Measurements from ENCODE around the gene EPS8L2. TPM values are rescaled to one million over a fixed set of nuclear protein-coding genes. Genes with fewer than 3 reads are reported as not detected.

EPS8L2 gene
- total RNA-seq = 29.9 and 31.0 TPM in 2 replicates

DNA sequence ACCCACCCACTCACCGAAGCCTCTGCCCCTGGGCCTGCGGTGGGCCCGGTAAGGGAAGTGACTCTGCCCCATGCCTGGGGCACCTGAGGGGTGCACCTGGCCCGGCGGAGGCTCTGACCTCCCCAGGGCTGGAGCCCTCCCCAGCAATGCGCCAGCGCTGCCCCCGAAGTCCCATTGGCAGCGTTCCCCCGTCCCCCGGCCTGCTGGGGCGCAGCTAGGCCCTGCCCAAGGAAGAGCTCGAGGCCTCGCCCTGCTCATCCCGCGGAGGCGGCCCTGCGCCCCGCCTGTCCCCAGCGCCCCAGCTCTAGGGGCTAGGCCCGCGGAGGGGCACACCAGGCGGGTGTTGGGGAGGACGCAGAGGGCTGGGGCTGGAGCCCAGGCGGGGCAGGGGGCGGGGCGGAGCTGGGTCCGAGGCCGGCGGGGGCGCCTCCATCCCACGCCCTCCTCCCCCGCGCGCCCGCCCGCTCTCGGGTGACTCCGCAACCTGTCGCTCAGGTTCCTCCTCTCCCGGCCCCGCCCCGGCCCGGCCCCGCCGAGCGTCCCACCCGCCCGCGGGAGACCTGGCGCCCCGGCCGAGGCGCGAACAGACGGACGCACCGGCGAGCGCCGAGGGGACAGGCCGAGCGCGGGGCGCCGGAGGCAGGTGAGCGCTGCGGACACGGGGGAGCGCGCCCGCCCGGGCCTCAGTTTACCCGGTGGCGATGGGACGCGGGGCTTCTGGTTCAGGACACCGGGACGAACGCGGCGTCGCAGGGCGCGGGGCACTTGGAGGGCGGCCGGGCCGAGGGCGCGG is at the start of gene EPS8L2:
EPS8L2 (plus strand) TSS at position 586 of the 793 bp plus-strand sequence. CDS start 3,177 bp downstream, outside the sequence.

DNA sequence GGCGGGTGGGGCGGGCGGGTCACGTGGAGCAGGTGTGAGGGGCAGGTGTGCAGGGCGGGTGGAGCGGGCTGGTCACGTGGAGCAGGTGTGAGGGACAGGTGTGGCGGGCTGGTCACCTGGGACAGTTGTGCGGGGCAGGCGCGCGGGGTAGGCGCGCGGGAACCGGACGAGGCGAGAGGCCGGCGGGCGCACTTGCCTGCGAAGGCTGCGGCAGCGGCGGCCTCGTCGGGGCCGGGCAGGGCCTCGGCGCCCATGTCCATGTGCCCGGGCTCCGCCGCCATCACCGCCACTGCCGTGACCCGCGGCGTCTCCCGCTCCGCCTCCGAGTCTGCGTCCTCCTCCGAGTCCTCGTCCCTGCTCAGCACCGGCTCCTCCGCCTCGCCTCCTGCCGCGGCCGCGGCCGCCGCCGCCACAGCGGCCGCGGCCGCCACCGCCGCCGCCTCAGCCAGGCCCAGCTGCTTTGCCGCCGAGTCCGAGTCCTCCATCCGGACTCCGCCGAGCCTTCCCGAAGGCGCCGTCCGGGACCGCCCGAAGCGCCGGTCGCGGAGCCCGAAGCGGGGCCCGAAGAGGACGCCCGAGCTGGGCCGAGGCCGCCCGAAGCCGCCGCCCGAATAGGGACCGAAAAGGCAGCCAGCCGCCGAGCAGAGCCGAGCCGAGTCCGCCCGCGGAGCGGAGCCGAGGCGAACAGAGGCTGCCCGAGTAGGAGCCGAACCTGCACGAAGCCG is 11.3 kb upstream of the EPS8L2 start, which contains the start of gene DEAF1:
DEAF1 (minus strand) TSS at position 660 of the 725 bp plus-strand sequence; CDS start at position 485, 175 bp downstream.

DNA sequence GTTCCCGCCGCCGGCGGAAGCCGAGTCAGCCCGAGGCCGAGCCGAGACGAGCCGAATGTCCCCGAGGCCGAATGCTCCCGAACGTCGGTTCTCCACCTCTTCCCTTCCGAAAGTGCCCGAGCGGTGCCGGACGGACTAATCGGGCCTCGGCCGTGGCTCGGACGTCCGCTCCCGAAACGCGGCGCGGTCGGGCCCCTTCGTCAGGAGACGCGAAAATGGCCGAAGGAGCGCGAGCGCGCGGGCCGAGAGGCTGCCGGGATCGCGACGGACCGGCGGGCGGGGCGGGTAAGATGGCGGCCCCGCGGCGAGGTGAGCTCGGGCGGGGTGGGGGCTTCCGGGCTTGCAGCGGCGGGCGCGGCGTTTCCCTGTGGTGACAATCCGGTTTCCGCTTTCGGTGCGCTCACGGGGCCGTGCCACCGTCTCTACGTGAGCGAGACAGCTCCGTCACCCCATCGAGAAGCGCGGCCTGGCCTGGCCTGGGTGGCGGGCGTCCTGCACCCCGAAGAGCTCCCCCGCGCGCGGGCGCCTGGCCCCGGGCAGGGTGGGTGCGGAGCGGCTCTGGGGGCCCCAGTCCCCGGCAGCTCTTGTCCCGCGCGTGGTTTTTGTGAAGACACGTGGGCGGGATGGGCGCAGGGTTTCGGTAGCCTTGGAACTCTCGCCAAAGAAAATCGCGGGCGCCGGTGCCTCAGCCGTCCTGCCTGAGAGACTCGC is 10.3 kb upstream of the EPS8L2 start, which contains the start of gene TMEM80:
TMEM80 (plus strand) TSS at position 279 of the 711 bp plus-strand sequence; CDS start at position 291, 12 bp downstream.

DNA sequence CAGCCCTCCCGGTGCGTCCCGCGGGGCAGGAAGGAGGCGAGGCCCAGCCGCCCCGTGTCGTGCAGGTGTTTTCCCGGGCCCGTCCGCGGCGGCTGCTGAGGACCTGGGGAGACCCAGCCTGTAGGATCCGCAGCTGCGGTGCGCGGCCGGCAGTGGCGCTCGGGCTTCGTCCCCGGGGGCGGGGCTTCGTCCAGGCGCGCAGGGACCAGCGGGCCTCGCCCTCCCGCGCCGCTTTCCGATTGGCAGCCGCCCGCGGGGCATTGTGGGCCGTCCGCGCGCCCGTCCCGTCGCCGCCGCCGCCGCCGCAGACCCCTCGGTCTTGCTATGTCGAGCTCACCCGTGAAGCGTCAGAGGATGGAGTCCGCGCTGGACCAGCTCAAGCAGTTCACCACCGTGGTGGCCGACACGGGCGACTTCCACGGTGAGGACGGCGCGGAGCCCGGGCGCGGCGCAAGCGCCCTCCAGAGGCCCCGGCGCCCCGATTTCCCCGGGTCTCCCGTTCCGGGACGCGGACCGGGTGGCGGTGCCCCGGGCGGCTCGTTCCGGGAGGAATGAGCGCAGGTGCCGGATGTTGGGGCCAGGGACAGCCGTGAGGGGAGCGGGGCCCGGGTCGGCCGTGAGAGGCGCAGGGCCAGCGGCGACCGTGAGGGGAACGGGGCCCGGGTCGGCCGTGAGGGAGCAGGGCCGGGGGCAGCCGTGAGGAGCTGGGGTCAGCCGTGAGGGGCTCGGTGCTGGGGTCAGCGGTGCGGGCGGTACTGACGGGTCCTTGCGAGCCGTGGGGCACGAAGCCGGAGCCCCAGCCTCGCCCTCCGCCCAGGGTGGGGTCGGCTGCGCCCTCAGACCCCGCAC is 41.4 kb downstream of the EPS8L2 start, which contains the start of gene TALDO1:
TALDO1 (plus strand) TSS at position 307 of the 849 bp plus-strand sequence; CDS start at position 325, 18 bp downstream.

Other genes with a start within 250 kb of the EPS8L2 start
- 420 and 478 TPM in 2 replicates for gene RNH1, start 199.0 kb upstream of the EPS8L2 start, total RNA-seq
- 77.6 and 105 TPM in 2 replicates for gene HRAS, start 170.7 kb upstream of the EPS8L2 start, total RNA-seq
- 0.25 and 0.53 TPM in 2 replicates for gene LRRC56, start 168.7 kb upstream of the EPS8L2 start, total RNA-seq
- gene LMNTD2, start 145.5 kb upstream of the EPS8L2 start, total RNA-seq = 0.13 and 0.19 TPM in 2 replicates
- gene RASSF7, start 145.3 kb upstream of the EPS8L2 start, total RNA-seq = 1.2 and 1.7 TPM in 2 replicates
- 21.7 and 27.9 TPM in 2 replicates for gene PHRF1, start 129.8 kb upstream of the EPS8L2 start, total RNA-seq
- gene IRF7, start 90.3 kb upstream of the EPS8L2 start, total RNA-seq = 8.6 and 9.8 TPM in 2 replicates
- not detected in 2 replicates for gene CDHR5, start 81.3 kb upstream of the EPS8L2 start, total RNA-seq
- gene SCT, start 79.0 kb upstream of the EPS8L2 start, total RNA-seq = not detected in 2 replicates
- 0.06 TPM in 1 of 2 replicates, not detected in the other for gene DRD4, start 69.0 kb upstream of the EPS8L2 start, total RNA-seq
- gene DEAF1, start 11.0 kb upstream of the EPS8L2 start, total RNA-seq = 31.4 and 31.7 TPM in 2 replicates
- gene TMEM80, start 10.4 kb upstream of the EPS8L2 start, total RNA-seq = 6.8 and 7.9 TPM in 2 replicates
- 163 and 213 TPM in 2 replicates for gene TALDO1, start 41.2 kb downstream of the EPS8L2 start, total RNA-seq
- 21.5 and 22.3 TPM in 2 replicates for gene GATD1, start 71.3 kb downstream of the EPS8L2 start, total RNA-seq
- 0.66 and 0.75 TPM in 2 replicates for gene CEND1, start 83.9 kb downstream of the EPS8L2 start, total RNA-seq
- 7.1 and 10.7 TPM in 2 replicates for gene SLC25A22, start 92.0 kb downstream of the EPS8L2 start, total RNA-seq
- gene PIDD1, start 99.0 kb downstream of the EPS8L2 start, total RNA-seq = 3.3 and 4.4 TPM in 2 replicates
- gene RPLP2, start 103.7 kb downstream of the EPS8L2 start, total RNA-seq = 310 and 345 TPM in 2 replicates
- 35.0 and 35.6 TPM in 2 replicates for gene PNPLA2, start 112.7 kb downstream of the EPS8L2 start, total RNA-seq
- 4.6 and 4.9 TPM in 2 replicates for gene CRACR2B, start 121.7 kb downstream of the EPS8L2 start, total RNA-seq
- gene CD151, start 126.7 kb downstream of the EPS8L2 start, total RNA-seq = 687 and 834 TPM in 2 replicates
- gene POLR2L, start 136.3 kb downstream of the EPS8L2 start, total RNA-seq = 431 and 461 TPM in 2 replicates
- 185 and 221 TPM in 2 replicates for gene TSPAN4, start 136.6 kb downstream of the EPS8L2 start, total RNA-seq
- gene CHID1, start 204.6 kb downstream of the EPS8L2 start, total RNA-seq = 38.3 and 57.1 TPM in 2 replicates
- gene AP2A2, start 219.6 kb downstream of the EPS8L2 start, total RNA-seq = 21.7 and 25.9 TPM in 2 replicates